Measurements from ENCODE around the gene CCDC188. TPM values are rescaled to one million over a fixed set of nuclear protein-coding genes. Genes with fewer than 3 reads are reported as not detected.

The CCDC188 gene
- total RNA-seq, 5 donors from 2014 or later (not counting 1 experiment from before 2014, with no cell fraction given) = 0.18 to 0.66 (median 0.58) TPM; not detected in 2

- peak overlapping the region; percentile 32 to 68 (median 55) for H3K4me3 Mint-ChIP-seq
- ATAC-seq (replicated peaks in 1 of 4) (peak in 1 of 4 experiments; percentile 21), DNase-seq (peak in 34 of 35 experiments; percentile 24 to 73 (median 47))
- ChIA-PET CTCF (interaction anchor here (0.6 to 1.6 kb wide), 5 partner anchors 12 to 160 kb away, joined by 3 to 5 read pairs (median 4); partner anchors contain the start of genes TANGO2 (in 1 of the 2) and TRMT2A (in 1 of the 2)), POLR2A (no interaction called here)
- Histone ChIP-seq H3K4me1 (ENCODE audit: control insufficient read depth in 1 of 2, extremely low read depth in 1 of 2, insufficient read depth in 2 of 2, low read length in 2 of 2) (peaks cover 9 to 47% of the 10 kb centered on the region in 2 experiments), H3K9me3 (no peaks in the 10 kb centered on the region), H3K27ac (ENCODE audit: low read length) (no peak overlapping the region), H3K36me3 (ENCODE audit: control insufficient read depth in 2 of 2, extremely low read depth in 1 of 2, insufficient read depth in 1 of 2, low read length in 1 of 2) (peaks cover 17 to 28% of the 10 kb centered on the region in 2 donors), H3K27me3 (replicated peaks in 1 of 2; ENCODE audit: control insufficient read depth in 2 of 2, extremely low read depth in 1 of 2, insufficient read depth in 2 of 2, low read length in 1 of 2) (no peaks in the 10 kb centered on the region), H3K4me3 (ENCODE audit: control insufficient read depth in 1 of 2, extremely low read depth in 1 of 2, low read length in 1 of 2) (no peak overlapping the region)
- H3K27ac Mint-ChIP-seq = peak overlapping the region; percentile 71 to 86
- H3K9me3 Mint-ChIP-seq = no peaks in the 10 kb centered on the region
- peaks cover 14% of the 10 kb centered on the region for H3K36me3 Mint-ChIP-seq
- no peaks in the 10 kb centered on the region for H3K27me3 Mint-ChIP-seq
- WGBS (ENCODE audit: insufficient coverage) = 31% methylated on average over 15 of the region's 18 CpGs
- H3K4me1 Mint-ChIP-seq = peaks cover 18 to 28% (median 27%) of the 10 kb centered on the region in 3 donors
Measured at GRCh38 chr22:20128902-20129746, 21.7 kb downstream of the CCDC188 start.

GRCh38 chr22:20128619-20128901, 22.3 kb downstream of the CCDC188 start:
- ATAC-seq (replicated peaks in 1 of 4) (no peak), DNase-seq (no peak)
- no peak overlapping the region for H3K4me3 ChIP-seq (ENCODE audit: control insufficient read depth in 1 of 2, extremely low read depth in 1 of 2, low read length in 1 of 2)
- Mint-ChIP-seq H3K27me3 (no peaks in the 10 kb centered on the region), H3K36me3 (peaks cover 14% of the 10 kb centered on the region), H3K27ac (peak overlapping the region; percentile 71 to 86), H3K4me3 (no peak overlapping the region), H3K9me3 (no peaks in the 10 kb centered on the region), H3K4me1 (peaks cover 12 to 23% (median 21%) of the 10 kb centered on the region in 3 donors)
- peaks cover 20 to 32% of the 10 kb centered on the region in 2 donors for H3K36me3 ChIP-seq (ENCODE audit: control insufficient read depth in 2 of 2, extremely low read depth in 1 of 2, insufficient read depth in 1 of 2, low read length in 1 of 2)
- 72% methylated on average over 2 of the region's 2 CpGs for WGBS (ENCODE audit: insufficient coverage)
- H3K9me3 ChIP-seq = no peaks in the 10 kb centered on the region
- ChIA-PET POLR2A (no interaction called here), CTCF (interaction anchor here in 1 of 2 donors (1.6 kb wide), 1 partner anchor 157 kb away, joined by 4 read pairs; no protein-coding TSS in a partner anchor)
- no peak overlapping the region for H3K27ac ChIP-seq (ENCODE audit: low read length)
- H3K27me3 ChIP-seq (replicated peaks in 1 of 2; ENCODE audit: control insufficient read depth in 2 of 2, extremely low read depth in 1 of 2, insufficient read depth in 2 of 2, low read length in 1 of 2) = no peaks in the 10 kb centered on the region
- peaks cover 7 to 47% of the 10 kb centered on the region in 2 experiments for H3K4me1 ChIP-seq (ENCODE audit: control insufficient read depth in 1 of 2, extremely low read depth in 1 of 2, insufficient read depth in 2 of 2, low read length in 2 of 2)

- H3K4me1 ChIP-seq (ENCODE audit: control insufficient read depth in 1 of 2, extremely low read depth in 1 of 2, insufficient read depth in 2 of 2, low read length in 2 of 2) = peaks cover 7 to 48% of the 10 kb centered on the region in 2 experiments
- no peaks in the 10 kb centered on the region for H3K27me3 ChIP-seq (replicated peaks in 1 of 2; ENCODE audit: control insufficient read depth in 2 of 2, extremely low read depth in 1 of 2, insufficient read depth in 2 of 2, low read length in 1 of 2)
- no peaks in the 10 kb centered on the region for H3K9me3 ChIP-seq
- Mint-ChIP-seq H3K4me1 (peaks cover 7 to 18% (median 16%) of the 10 kb centered on the region in 3 donors), H3K4me3 (no peak overlapping the region), H3K9me3 (no peaks in the 10 kb centered on the region), H3K36me3 (peaks cover 14% of the 10 kb centered on the region), H3K27ac (peak overlapping the region in 1 of 2 donors; percentile 86), H3K27me3 (no peaks in the 10 kb centered on the region)
- 84% methylated on average over 9 of the region's 17 CpGs for WGBS (ENCODE audit: insufficient coverage)
- no peak overlapping the region for H3K27ac ChIP-seq (ENCODE audit: low read length)
- H3K36me3 ChIP-seq (ENCODE audit: control insufficient read depth in 2 of 2, extremely low read depth in 1 of 2, insufficient read depth in 1 of 2, low read length in 1 of 2) = peaks cover 21 to 35% of the 10 kb centered on the region in 2 donors
- no peak overlapping the region for H3K4me3 ChIP-seq (ENCODE audit: control insufficient read depth in 1 of 2, extremely low read depth in 1 of 2, low read length in 1 of 2)
- DNase-seq = no peak
- POLR2A ChIA-PET = no interaction called here
- ATAC-seq (replicated peaks in 1 of 4) = no peak
- CTCF ChIA-PET = interaction anchor here in 1 of 2 donors (1.6 kb wide), 1 partner anchor 157 kb away, joined by 4 read pairs; no protein-coding TSS in a partner anchor
Measured at GRCh38 chr22:20127869-20128618, 22.8 kb downstream of the CCDC188 start.

GRCh38 chr22:20127318-20127868, 23.5 kb downstream of the CCDC188 start:
- Histone ChIP-seq H3K9me3 (no peaks in the 10 kb centered on the region), H3K27ac (ENCODE audit: low read length) (no peak overlapping the region), H3K27me3 (replicated peaks in 1 of 2; ENCODE audit: control insufficient read depth in 2 of 2, extremely low read depth in 1 of 2, insufficient read depth in 2 of 2, low read length in 1 of 2) (no peaks in the 10 kb centered on the region), H3K36me3 (ENCODE audit: control insufficient read depth in 2 of 2, extremely low read depth in 1 of 2, insufficient read depth in 1 of 2, low read length in 1 of 2) (peaks cover 21 to 36% of the 10 kb centered on the region in 2 donors), H3K4me1 (ENCODE audit: control insufficient read depth in 1 of 2, extremely low read depth in 1 of 2, insufficient read depth in 2 of 2, low read length in 2 of 2) (peaks cover 5 to 48% of the 10 kb centered on the region in 2 experiments), H3K4me3 (ENCODE audit: control insufficient read depth in 1 of 2, extremely low read depth in 1 of 2, low read length in 1 of 2) (no peak overlapping the region)
- no peaks in the 10 kb centered on the region for H3K27me3 Mint-ChIP-seq
- WGBS (ENCODE audit: insufficient coverage) = 94% methylated on average over 15 of the region's 15 CpGs
- ATAC-seq (replicated peaks in 1 of 4) (no peak), DNase-seq (no peak)
- ChIA-PET POLR2A (no interaction called here), CTCF (no interaction called here)
- peak overlapping the region; percentile 27 to 52 for H3K27ac Mint-ChIP-seq
- H3K36me3 Mint-ChIP-seq = peaks cover 14% of the 10 kb centered on the region
- no peaks in the 10 kb centered on the region for H3K9me3 Mint-ChIP-seq
- peaks cover 2 to 12% (median 10%) of the 10 kb centered on the region in 3 donors for H3K4me1 Mint-ChIP-seq
- no peak overlapping the region for H3K4me3 Mint-ChIP-seq

GRCh38 chr22:20126284-20127029, 24.4 kb downstream of the CCDC188 start:
- Histone ChIP-seq H3K36me3 (ENCODE audit: control insufficient read depth in 2 of 2, extremely low read depth in 1 of 2, insufficient read depth in 1 of 2, low read length in 1 of 2) (peaks cover 21 to 44% of the 10 kb centered on the region in 2 donors), H3K27ac (ENCODE audit: low read length) (no peak overlapping the region), H3K4me3 (ENCODE audit: control insufficient read depth in 1 of 2, extremely low read depth in 1 of 2, low read length in 1 of 2) (no peak overlapping the region), H3K27me3 (replicated peaks in 1 of 2; ENCODE audit: control insufficient read depth in 2 of 2, extremely low read depth in 1 of 2, insufficient read depth in 2 of 2, low read length in 1 of 2) (no peaks in the 10 kb centered on the region), H3K4me1 (ENCODE audit: control insufficient read depth in 1 of 2, extremely low read depth in 1 of 2, insufficient read depth in 2 of 2, low read length in 2 of 2) (peaks cover 5 to 53% of the 10 kb centered on the region in 2 experiments), H3K9me3 (no peaks in the 10 kb centered on the region)
- ChIA-PET CTCF (interaction anchor here in 1 of 2 donors (0.7 kb wide), 1 partner anchor 673 kb away, joined by 3 read pairs; no protein-coding TSS in a partner anchor), POLR2A (no interaction called here)
- WGBS (ENCODE audit: insufficient coverage) = 92% methylated on average over 14 of the region's 19 CpGs
- no peak for ATAC-seq (replicated peaks in 1 of 4)
- peak overlapping the region in 1 of 2 donors; percentile 56 for H3K27ac Mint-ChIP-seq
- peaks cover 14% of the 10 kb centered on the region for H3K36me3 Mint-ChIP-seq
- DNase-seq = no peak
- H3K27me3 Mint-ChIP-seq = no peaks in the 10 kb centered on the region
- no peaks in the 10 kb centered on the region for H3K9me3 Mint-ChIP-seq
- no peak overlapping the region for H3K4me3 Mint-ChIP-seq
- peaks cover 7 to 20% (median 16%) of the 10 kb centered on the region in 3 donors for H3K4me1 Mint-ChIP-seq

All from T-cell (primary cell).